ENCODE results near the gene MAP2K5.

The MAP2K5 gene

DNA sequence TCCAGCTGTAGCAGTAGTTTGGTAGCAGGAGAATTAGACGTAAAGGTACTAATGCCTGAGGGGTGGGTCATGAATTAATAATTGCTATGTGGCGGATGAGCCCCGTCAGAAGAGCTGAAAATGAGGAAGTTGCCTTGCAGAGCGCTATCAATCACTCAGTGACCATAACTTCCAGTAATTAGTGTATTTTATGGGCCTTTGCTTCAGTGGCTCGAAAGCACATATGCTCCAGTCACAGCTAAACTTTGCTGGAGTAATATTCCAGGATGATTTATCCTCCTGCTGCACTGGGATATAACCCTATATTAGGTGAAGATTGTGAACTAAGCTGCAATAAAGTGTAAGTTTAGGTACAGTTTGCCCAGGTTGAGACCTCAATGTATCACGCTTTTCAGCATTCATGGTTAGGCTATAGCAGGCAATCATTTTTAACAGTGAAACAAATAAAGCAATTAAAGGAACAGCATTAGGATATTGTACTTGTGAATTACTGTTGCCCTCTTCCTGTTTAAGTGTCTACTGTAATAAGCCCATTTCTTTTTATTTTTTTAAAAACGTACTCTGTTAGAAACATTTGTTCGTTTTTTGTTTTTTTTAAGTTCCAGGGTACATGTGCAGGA lies 178.2 kb downstream of the MAP2K5 start:
- TF ChIP-seq, protein P1, sequence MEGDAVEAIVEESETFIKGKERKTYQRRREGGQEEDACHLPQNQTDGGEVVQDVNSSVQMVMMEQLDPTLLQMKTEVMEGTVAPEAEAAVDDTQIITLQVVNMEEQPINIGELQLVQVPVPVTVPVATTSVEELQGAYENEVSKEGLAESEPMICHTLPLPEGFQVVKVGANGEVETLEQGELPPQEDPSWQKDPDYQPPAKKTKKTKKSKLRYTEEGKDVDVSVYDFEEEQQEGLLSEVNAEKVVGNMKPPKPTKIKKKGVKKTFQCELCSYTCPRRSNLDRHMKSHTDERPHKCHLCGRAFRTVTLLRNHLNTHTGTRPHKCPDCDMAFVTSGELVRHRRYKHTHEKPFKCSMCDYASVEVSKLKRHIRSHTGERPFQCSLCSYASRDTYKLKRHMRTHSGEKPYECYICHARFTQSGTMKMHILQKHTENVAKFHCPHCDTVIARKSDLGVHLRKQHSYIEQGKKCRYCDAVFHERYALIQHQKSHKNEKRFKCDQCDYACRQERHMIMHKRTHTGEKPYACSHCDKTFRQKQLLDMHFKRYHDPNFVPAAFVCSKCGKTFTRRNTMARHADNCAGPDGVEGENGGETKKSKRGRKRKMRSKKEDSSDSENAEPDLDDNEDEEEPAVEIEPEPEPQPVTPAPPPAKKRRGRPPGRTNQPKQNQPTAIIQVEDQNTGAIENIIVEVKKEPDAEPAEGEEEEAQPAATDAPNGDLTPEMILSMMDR (IDR thresholded peaks at IDR 0.05; ENCODE audit: low read depth, low read length, missing control alignments), result no peak
- no peak for DNase-seq (ENCODE audit: extremely low read depth, low read depth)
- no peak overlapping the region for H3K4me3 ChIP-seq (replicated peaks; ENCODE audit: low read depth, low read length)

- TF ChIP-seq, protein P1 (IDR thresholded peaks at IDR 0.05; ENCODE audit: low read depth, low read length, missing control alignments), result no peak
- no peak for DNase-seq (ENCODE audit: extremely low read depth, low read depth)
- no peak overlapping the region for H3K4me3 ChIP-seq (replicated peaks; ENCODE audit: low read depth, low read length)
Observed at GRCh38 chr15:67722030-67722817, 179.7 kb downstream of the MAP2K5 start.

GRCh38 chr15:67723294-67724024 lies 181.0 kb downstream of the MAP2K5 start:
- DNase-seq (ENCODE audit: extremely low read depth, low read depth), result no peak
- TF ChIP-seq, protein P1 (IDR thresholded peaks at IDR 0.05; ENCODE audit: low read depth, low read length, missing control alignments), result no peak
- H3K4me3 ChIP-seq (replicated peaks; ENCODE audit: low read depth, low read length), result no peak overlapping the region

DNA sequence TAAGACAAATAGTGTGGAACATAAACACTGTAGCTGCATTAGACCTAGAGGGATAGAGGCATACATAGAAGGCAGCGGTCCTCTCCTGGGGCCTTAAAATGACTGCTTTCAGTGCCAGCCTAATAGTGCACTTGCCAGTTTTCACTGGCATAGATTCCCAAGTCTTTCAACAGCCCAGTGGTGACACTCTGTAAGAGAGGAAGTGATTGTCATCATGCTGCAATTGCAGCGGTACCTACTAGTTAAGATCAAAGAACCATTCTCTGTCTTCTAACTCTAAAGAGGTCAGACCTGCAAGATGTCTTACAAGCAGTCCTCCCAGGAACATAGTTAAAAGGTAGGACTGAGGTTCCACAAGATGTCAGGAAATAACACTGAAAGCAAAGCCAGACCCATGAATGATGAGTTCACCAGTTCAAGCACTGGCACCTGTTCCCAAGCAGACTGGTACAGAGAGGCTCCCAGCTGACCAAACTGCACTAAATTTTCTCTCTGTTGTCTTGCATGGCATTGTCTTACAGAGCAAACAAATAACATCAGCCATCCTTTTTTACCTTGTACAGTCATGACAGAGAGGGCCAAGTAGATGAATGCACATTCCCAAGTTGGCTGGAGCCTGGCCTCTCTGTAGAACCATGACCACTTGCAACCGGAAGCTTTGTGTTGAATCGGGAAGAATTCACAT lies 182.3 kb downstream of the MAP2K5 start:
- DNase-seq (ENCODE audit: extremely low read depth, low read depth), result no peak
- H3K4me3 ChIP-seq (replicated peaks; ENCODE audit: low read depth, low read length), result no peak overlapping the region
- TF ChIP-seq, protein P1 (IDR thresholded peaks at IDR 0.05; ENCODE audit: low read depth, low read length, missing control alignments), result no peak

DNA sequence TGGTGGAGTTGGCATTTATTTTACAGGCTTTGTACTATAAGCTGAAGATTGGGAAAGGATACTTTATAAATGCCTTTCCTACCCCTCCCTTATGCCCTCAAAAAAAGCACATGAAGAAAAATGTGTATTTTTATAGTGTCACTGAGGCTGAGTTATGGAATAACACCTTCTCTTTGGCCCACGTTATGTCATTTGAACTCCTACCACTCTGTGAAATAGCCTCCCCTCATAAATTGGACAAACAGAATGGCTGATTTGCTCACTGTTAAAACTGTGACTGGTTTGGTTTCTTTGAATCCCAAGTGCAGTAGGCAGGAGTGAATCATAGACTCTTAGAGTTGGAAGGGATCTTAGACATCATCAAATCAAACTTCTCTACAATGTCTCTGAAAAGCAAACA lies 187.6 kb downstream of the MAP2K5 start:
- no peak overlapping the region for H3K4me3 ChIP-seq (replicated peaks; ENCODE audit: low read depth, low read length)
- TF ChIP-seq, protein P1 (IDR thresholded peaks at IDR 0.05; ENCODE audit: low read depth, low read length, missing control alignments), result no peak
- DNase-seq (ENCODE audit: extremely low read depth, low read depth), result no peak

DNA sequence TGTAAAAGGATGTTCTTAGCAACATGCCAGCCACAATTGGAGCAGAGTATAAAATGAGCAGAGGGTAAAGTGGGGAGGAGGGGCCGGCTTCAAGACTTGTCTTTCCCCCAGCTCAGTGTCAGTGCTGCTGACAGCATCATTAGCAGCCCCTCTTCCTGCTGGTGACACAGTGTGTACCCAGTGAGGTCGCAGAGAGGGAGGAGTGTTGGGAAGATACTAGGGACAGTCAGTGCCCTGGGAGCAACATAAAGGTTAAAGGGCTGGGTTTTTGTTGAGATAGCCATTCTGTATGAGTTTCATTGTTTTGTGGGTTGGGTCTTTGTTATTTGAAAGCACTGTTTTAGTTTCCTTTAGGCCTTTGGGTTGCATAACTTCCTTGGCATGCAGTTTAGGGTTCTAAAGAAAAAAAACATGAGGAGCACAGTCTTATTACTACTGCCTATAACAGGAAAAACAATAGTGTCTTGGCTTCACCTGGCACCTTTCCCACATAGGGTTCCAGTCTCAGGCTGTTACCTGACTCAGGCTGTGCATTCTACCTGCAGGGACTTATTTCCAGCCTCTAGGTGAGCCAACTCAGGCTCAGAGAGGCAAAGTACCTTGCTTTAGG lies 188.7 kb downstream of the MAP2K5 start:
- H3K4me3 ChIP-seq (replicated peaks; ENCODE audit: low read depth, low read length), result no peak overlapping the region
- no peak for DNase-seq (ENCODE audit: extremely low read depth, low read depth)
- TF ChIP-seq, protein P1 (IDR thresholded peaks at IDR 0.05; ENCODE audit: low read depth, low read length, missing control alignments), result no peak
